Right lobe of liver (tissue), 6 donors: ENCODE measurements around the gene HDLBP. TPM values are rescaled to one million over a fixed set of nuclear protein-coding genes. Genes with fewer than 3 reads are reported as not detected.

Experiments used
- ATAC-seq, 4 donors: fragments of 200-7000 bp; cut with Tn5 transposase; one replicate each; pipeline ENCODE4 v1.9.1; 2020; ENCODE audit warnings: mild to moderate bottlenecking in 4 of 4, moderate library complexity in 4 of 4
- DNase-seq, 3 donors: peaks; one replicate each; pipeline ENCODE4 v3.0.0-alpha.2; 2020
- H3K27ac ChIP-seq, 3 donors: fragments of 200-600 bp; one replicate each; pipeline ENCODE4 v1.8.0; 2022
- H3K27me3 ChIP-seq, 2 donors: fragments of 200-600 bp; one replicate each; pipeline ENCODE4 v1.8.0; 2022
- H3K36me3 ChIP-seq, 4 donors: fragments of 200-600 bp; sonication (generic) in 1 of 4; one replicate each; pipeline versions ENCODE4 v1.5.1 to v1.8.0; 2017 to 2022; ENCODE audit warnings: control low read depth in 1 of 4
- H3K4me1 ChIP-seq, 4 donors: fragments of 200-600 bp; sonication (generic) in 1 of 4; one replicate each; pipeline versions ENCODE4 v1.5.1 to v1.8.0; 2017 to 2022; ENCODE audit warnings: control low read depth in 1 of 4
- H3K4me3 ChIP-seq, 3 donors: fragments of 200-600 bp; one replicate each; pipeline ENCODE4 v1.8.0; 2022
- H3K9me3 ChIP-seq, 4 donors: fragments of 200-600 bp; sonication (generic) in 1 of 4; one replicate each; pipeline versions ENCODE4 v1.5.1 to v1.8.0; 2017 to 2022; ENCODE audit warnings: control low read depth in 1 of 4
- CTCF ChIP-seq, 4 donors: fragments of 200-600 bp in 3 of 4; fragments of 450-650 bp in 1 of 4; IDR thresholded peaks; one replicate each; pipeline versions ENCODE4 v1.5.1 to v1.8.0; 2016 to 2022; ENCODE audit warnings: antibody characterized with exemption in 4 of 4, mild to moderate bottlenecking in 2 of 4
- POLR2A ChIP-seq: fragments of 450-650 bp; IDR thresholded peaks from one replicate; pipeline ENCODE4 v1.6.1; 2017; ENCODE audit warnings: antibody characterized with exemption, mild to moderate bottlenecking
- WGBS: methylation state at CpG from one replicate; pipeline ENCODE4 v1.1.6; 2018; ENCODE audit warnings: low coverage, low lambda C conversion rate; ENCODE audit not compliant: insufficient coverage; ENCODE audit errors: missing lambda C conversion rate; 5-methylcytosine and 5-hydroxymethylcytosine counted together
- intact Hi-C, 2 donors: fragments of 100-400 bp; cut with DNase I; formaldehyde crosslinking; loops; one replicate each; pipeline versions ENCODE4 v1.11.2 to v1.14.1; 2022
- total RNA-seq, 6 experiments: library from RNA; depleted of rRNA in 2 of 6; stranded (reverse); fragments of >200 nt in 2 of 6; fragmentation: NEBNext Ultra II Directional in 3 of 6; extraction: Animal tissue kit (Norgen Biotek cat#: 25700) in 3 of 6; gene quantifications; one replicate each; pipeline versions ENCODE4 v1.1.0 to v1.2.4, GENCODE V29; 2016 to 2023
- donor health status: DM: no; HTN: yes; CAD: no.
- donor health status: DM: no; HTN: no; CAD: no.
- donor health status: DM: no; HTN: no; CAD: no.
- donor health status: DM: no; HTN: yes; CAD: no.
- donor health status: DM: no; HTN: yes; CAD: no.

The HDLBP gene
- total RNA-seq, 6 experiments from 2014 or later = 341 to 557 (median 479) TPM

- 90% methylated on average over 5 of the region's 8 CpGs for WGBS
- intact Hi-C loops = no loop called here
- ATAC-seq = no peak
- H3K9me3 ChIP-seq = no peaks in the 10 kb centered on the region
- no peak overlapping the region for H3K27ac ChIP-seq
- DNase-seq = peak in 1 of 3 donors; percentile 22
- TF ChIP-seq POLR2A (no peak), CTCF (IDR thresholded peaks at IDR 0.05) (no peak)
- no peaks in the 10 kb centered on the region for H3K27me3 ChIP-seq
- no peaks in the 10 kb centered on the region for H3K4me1 ChIP-seq
- no peaks in the 10 kb centered on the region for H3K36me3 ChIP-seq
- no peak overlapping the region for H3K4me3 ChIP-seq
Measured at GRCh38 chr2:241193271-241193670, 122.2 kb downstream of the HDLBP start.

- TF ChIP-seq CTCF (IDR thresholded peaks at IDR 0.05) (no peak), POLR2A (no peak)
- Histone ChIP-seq H3K27me3 (no peaks in the 10 kb centered on the region), H3K9me3 (no peaks in the 10 kb centered on the region), H3K36me3 (no peaks in the 10 kb centered on the region), H3K27ac (no peak overlapping the region), H3K4me1 (no peaks in the 10 kb centered on the region), H3K4me3 (no peak overlapping the region)
- 76% methylated on average over 5 of the region's 14 CpGs for WGBS
- ATAC-seq (no peak), DNase-seq (no peak)
- intact Hi-C loops = no loop called here
Measured at GRCh38 chr2:241191081-241191480, 124.4 kb downstream of the HDLBP start.

- no CpG with 5 or more reads among the region's 19 CpGs for WGBS
- intact Hi-C loops = no loop called here
- no peak overlapping the region for H3K27ac ChIP-seq
- ATAC-seq = peak in 3 of 4 donors; percentile 17 to 24 (median 17)
- H3K27me3 ChIP-seq = no peaks in the 10 kb centered on the region
- H3K36me3 ChIP-seq = no peaks in the 10 kb centered on the region
- TF ChIP-seq POLR2A (no peak), CTCF (IDR thresholded peaks at IDR 0.05) (no peak)
- peak in 1 of 3 donors; percentile 49 for DNase-seq
- H3K9me3 ChIP-seq = no peaks in the 10 kb centered on the region
- H3K4me1 ChIP-seq = no peaks in the 10 kb centered on the region
- no peak overlapping the region for H3K4me3 ChIP-seq
Measured at GRCh38 chr2:241190291-241190981, 125.0 kb downstream of the HDLBP start.

- Histone ChIP-seq H3K9me3 (no peaks in the 10 kb centered on the region), H3K27me3 (no peaks in the 10 kb centered on the region), H3K27ac (no peak overlapping the region), H3K4me3 (no peak overlapping the region), H3K36me3 (no peaks in the 10 kb centered on the region), H3K4me1 (no peaks in the 10 kb centered on the region)
- intact Hi-C loops = no loop called here
- DNase-seq (no peak), ATAC-seq (peak in 1 of 4 donors; percentile 8)
- TF ChIP-seq CTCF (IDR thresholded peaks at IDR 0.05) (no peak), POLR2A (no peak)
- 70% methylated on average over 2 of the region's 15 CpGs for WGBS
Measured at GRCh38 chr2:241189856-241190201, 125.6 kb downstream of the HDLBP start.
